G401.6 (cell line): Measurements from ENCODE around the gene OR51B2.

Source experiments
- FAIRE-seq: peaks from 2 replicates; lab custom pipeline; 2012; peaks lifted over from hg19 to GRCh38; lab: Jason Lieb, UNC

OR51B2 gene

GRCh38 chr11:5282628-5283027 is 41.5 kb downstream of the OR51B2 start:
- no peak for FAIRE-seq

- FAIRE-seq, result no peak
These were observed 42.5 kb downstream of the OR51B2 start for GRCh38 chr11:5281596-5281995.

GRCh38 chr11:5280582-5281102 is 43.5 kb downstream of the OR51B2 start:
- FAIRE-seq, result no peak

GRCh38 chr11:5279471-5280090 is 44.5 kb downstream of the OR51B2 start:
- FAIRE-seq, result no peak

GRCh38 chr11:5277807-5278382 is 46.2 kb downstream of the OR51B2 start:
- FAIRE-seq, result no peak

- no peak for FAIRE-seq
These were observed 47.4 kb downstream of the OR51B2 start for GRCh38 chr11:5276697-5277096.

- no peak for FAIRE-seq
These were observed 48.6 kb downstream of the OR51B2 start for GRCh38 chr11:5275369-5276110.

- no peak for FAIRE-seq
These were observed 49.7 kb downstream of the OR51B2 start for GRCh38 chr11:5274395-5274794.
